GM04503 (cell line): ENCODE measurements around the gene LATS2.

Experiments
- DNase-seq: peaks from one replicate; pipeline ENCODE4 v3.0.0-alpha.2; 2012; ENCODE audit warnings: low read depth

LATS2 gene

DNA sequence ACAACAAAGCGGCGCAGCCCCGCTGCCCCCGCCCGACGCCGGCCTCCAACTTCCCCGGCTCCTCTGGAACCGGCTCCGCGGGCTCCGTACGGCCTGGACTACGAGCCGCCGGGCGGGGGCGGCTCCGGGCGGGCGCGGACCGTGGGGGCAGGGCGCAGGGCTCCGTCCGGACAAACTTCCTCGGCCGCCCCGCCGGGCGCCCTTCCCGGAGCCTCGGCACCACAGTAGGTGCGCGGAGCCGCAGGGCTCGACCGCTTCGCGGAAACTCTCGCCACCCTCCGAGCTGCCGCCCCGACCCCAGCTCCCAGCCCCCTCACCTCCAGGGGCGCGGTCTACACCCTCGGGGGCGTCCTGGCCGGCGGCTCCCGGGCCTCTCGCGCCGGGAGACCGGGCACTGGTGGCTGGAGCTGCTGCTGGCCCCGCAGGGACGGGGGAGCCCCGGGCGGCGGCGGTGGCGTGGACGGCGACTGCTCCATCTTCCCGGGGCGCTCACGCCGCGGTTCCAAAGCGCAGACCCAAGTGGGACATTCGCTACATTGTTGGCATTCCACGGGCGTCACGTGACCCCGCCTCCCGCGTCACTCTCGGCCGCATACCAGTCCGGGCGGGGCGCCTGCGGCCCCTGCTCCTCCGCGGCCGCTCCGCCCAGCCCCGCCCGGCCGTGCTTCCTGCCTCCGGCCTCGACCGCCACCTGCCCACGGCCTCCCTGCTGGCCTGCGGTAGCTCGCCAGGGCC, at the start of gene LATS2:
LATS2 (minus strand) TSS at position 558 of the 735 bp plus-strand sequence. CDS start 15,560 bp downstream, outside the sequence.
- peak; percentile 67 for DNase-seq

DNA sequence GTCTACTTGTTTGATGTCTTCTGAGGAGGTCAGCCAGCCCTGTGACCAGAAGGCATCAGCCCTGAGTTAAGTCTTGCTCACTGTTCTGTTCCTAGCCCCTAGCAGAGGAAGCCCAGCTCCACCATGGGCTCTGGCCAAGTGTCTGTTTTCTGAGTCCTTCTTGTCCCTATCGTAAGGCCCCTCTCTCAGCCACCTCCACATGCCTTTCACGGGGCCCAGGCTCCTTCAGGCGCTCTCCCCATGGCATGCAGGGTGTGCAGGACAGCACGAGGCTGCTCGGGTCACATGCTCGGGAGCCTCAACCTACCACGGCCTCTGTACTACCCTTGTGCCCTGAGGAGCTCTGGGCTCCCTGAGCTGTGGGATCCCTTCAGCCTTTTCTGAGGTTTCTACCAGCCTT, 47.8 kb upstream of the LATS2 start:
- no peak for DNase-seq

DNA sequence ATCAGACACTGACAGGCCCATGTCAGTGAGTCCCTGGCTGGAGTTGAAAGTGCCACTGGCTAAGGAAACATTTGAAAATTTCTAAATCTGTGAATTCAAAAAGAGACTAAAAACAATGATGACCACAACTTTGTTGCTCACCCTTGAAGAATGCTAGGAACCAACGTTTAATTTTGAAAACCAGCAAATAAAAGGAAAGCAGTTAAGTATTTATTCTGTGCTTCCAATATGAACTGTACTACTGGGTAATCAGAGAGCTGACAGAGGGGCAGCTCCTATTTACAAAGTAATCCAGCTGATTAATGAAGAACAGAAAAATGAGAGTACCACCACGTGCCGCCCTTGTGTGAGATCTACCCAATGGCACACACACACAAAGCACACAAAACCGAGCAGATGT, 44.7 kb upstream of the LATS2 start:
- DNase-seq, result peak; percentile 60

DNA sequence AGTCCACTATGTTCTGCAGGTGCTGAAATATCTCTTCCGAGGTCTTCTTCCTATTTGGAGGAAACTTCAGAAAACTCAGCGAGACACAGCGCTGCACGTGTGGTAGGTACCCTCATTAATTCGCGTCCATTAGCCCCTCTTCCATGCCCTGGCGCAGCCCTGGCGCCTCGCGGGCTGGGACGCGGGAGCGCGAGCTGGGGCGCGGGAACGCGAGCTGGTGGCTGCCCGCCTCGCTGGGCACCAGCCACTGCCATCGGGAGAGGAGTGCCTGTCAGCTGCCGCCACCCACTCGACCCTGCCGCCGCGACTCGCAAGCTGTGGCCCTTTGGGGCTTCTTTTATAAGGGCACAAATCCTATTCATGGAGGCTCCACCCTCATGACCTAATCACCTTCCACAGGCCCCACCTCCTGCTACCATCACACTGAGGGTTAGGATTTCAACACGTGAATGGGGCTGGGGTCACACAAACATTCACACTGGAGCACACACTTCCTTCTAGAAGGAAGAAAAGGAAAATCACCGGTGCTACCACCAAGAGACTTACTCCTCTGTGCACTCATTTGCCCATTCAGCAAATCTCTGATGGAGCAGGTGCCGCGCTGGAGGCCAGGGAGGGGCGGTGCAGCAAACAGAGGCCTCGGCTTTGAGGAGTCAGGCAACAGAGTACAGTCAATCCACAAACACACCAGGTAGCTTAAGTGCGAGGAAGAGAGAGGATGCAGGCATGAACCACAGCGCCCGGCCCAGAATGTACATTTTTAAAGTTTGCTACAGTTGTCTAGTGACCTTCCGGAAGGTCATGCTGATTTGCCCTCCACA, 43.0 kb upstream of the LATS2 start:
- no peak for DNase-seq

DNA sequence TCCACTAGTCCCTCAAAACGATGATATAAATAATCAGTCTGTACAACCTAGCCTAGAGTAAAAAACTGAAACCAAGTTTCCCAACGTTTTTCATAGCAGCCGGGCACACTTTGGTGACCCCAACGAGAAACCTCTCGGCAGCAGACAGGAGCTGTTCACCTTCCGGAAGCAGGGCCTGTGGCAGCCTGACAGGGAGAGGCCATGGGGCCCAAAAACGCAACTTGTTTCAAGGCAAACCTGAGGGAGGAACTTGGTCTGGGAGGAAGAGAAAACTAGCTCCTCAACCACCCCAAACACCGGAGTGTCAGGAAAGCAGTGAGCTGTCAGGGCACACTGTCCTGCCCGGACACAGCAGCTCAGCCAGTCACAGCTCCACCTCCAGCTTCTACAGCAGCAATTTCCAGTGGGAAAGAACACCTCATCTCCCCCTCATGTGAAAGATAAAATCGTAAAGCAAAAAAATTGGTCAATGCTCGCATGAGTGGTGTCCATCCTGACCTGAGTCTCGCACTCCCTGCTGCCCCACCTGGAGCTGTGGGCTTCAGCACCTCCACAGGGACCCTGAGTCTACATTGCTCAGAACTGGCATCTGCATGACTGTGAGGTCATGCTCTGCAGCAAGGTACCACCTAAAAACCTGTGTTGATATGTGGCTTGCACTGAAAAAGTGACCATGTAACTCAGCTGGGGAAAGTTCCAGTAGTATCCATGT, 40.6 kb upstream of the LATS2 start:
- DNase-seq, result no peak

DNA sequence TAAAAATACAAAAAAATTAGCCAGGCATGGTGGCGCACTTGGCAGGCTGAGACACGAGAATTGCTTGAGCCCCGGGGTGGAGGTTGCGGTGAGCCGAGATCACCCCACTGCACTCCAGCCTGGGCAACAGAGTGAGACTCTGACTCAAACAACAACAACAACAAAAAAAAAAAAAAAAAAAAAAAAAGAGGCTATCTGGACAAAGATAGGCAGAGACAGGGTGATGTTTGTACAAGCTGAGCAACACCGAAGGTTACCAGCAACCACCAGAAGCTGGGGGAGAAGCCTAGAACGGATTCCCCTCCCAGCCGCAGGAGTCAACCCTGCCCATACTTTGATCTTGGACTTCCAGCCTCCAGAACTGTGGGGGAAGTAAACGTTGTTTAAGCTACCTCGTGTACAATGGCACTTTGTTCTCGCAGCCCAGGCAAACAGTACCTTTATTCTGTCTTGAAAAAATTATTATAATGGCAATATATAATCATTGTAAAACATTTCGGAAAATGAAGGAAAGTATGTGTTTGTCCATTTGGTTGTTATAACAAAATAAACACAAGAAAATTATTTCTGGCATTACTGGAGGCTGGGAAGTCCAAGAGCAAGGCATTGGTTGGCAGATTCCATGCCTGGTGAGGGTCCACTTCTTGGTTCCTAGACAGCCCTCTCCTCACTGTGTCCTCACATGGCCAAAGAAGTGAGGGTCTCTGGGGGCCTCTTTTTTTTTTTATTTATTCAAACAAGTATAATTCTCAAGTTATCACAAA, 39.8 kb upstream of the LATS2 start:
- DNase-seq, result no peak

DNA sequence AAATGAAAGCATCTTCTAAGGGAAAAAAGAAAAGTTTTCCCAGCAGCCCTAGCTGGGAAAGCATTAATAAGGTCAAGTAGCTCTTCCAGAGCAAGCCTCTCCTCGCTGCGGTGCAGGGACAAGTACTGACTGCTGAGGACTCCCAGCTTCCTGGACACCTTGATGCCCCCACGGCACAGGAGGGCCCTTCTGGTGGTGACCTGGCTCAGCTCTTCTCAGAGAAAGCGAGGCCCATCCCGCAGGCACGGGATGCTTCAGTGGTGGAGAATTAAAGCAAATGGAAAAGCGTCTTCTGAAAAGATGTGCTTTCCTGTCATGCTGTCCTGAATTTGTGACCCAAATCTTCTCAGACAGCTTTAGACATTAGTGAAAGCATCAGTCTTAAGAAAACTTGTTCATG, 38.8 kb upstream of the LATS2 start:
- no peak for DNase-seq

DNA sequence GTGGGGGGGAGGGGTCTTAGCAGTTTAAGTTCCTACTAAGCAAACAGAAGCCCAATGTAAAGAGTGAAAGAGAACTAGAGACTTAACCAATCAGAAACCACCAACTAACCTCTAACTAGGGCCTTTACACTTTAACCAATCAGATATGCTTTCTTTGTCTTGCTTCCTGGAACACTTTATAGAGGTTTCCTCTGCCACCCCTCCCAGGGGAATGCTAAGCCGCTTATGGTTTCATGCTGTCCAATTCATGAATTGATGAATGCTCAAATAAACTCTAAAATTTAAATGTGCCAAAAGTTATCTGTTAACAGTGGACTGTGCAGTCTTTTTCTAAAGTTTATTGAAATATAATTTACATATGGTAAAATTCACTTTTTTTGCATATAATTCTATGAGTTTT, 33.9 kb upstream of the LATS2 start:
- no peak for DNase-seq

DNA sequence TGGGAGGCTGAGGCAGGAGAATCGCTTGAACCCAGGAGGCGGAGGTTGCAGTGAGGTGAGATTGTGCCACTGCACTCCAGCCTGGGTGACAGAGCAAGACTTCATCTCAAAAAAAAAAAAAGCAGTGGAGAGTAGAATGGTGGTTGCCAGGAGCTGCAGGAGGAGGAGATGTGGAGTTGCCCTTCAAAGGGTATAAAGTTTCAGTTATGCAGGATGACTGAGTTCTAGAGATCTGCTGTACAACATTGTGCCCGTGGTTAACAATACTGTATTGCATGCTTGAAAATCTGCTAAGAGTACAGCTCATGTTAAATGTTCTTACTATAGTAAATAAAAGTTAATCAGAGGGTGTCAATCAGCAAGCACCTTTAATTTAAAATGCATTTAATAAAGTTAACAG, 28.4 kb upstream of the LATS2 start:
- no peak for DNase-seq

DNA sequence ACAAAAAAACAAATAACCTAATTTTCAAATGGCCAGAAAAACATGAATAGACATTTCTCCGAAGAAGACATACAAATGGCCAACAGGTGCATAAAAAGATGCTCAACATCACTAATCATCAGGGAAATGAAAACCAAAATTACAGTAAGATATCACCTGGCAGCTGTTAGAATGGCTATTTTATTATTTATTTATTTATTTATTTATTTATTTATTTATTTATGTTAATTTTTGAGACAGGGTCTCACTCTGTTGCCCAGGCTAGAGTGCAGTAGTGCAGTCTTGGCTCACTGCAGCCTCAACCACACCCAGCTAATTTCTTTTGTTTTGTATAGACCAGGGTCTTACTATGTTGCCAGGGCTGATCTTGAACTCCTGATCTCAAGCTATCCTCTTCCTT, 27.1 kb upstream of the LATS2 start:
- DNase-seq, result no peak

DNA sequence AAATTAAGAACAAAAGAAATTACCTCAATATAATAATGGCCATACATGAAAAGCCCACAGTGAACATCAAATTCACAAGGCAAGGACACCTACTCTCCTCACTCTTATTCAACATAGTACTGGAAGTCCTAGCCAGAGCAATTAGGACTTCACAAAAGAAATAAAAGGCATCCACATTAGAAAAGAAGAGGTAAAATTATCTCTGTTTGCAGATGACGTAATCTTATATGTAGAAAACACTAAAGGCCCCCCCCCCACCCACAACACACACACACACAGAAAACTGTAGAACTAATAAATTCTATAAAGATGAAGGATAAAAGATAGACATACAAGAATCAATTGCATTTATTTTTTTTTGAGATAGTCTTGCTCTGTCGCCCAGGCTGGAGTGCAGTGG, 25.5 kb upstream of the LATS2 start:
- DNase-seq, result no peak

DNA sequence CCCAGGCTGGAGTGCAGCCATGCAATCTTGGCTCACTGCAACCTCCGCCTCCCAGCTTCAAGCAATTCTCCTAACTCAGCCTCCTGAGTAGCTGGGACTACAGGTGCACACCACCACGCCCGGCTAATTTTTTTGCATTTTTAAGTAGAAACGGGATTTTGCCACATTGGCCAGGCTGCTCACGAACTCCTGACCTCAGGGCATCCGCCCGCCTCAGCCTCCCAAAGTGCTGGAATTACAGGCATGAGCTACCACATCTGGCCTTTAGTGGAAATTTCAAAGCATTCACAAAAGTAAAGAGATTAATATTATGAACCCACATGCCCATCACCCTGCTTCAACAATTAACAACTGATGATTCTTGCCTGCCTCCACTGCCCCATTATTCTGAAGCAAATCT, 20.5 kb upstream of the LATS2 start:
- DNase-seq, result no peak

DNA sequence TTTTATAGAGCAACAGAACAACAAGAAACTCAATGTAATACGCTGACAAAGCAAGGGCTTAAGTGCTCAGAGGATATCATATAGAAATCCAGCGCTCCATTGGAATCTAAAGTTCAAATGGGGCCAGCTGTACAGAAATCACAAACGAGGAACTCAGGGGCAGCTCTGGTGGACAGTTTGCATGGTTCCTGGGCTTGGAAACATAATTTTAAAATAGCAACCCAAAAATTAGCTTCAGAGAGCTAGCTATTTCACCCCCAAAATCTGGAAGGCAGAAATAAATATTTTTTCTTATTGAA, 19.2 kb upstream of the LATS2 start:
- no peak for DNase-seq

DNA sequence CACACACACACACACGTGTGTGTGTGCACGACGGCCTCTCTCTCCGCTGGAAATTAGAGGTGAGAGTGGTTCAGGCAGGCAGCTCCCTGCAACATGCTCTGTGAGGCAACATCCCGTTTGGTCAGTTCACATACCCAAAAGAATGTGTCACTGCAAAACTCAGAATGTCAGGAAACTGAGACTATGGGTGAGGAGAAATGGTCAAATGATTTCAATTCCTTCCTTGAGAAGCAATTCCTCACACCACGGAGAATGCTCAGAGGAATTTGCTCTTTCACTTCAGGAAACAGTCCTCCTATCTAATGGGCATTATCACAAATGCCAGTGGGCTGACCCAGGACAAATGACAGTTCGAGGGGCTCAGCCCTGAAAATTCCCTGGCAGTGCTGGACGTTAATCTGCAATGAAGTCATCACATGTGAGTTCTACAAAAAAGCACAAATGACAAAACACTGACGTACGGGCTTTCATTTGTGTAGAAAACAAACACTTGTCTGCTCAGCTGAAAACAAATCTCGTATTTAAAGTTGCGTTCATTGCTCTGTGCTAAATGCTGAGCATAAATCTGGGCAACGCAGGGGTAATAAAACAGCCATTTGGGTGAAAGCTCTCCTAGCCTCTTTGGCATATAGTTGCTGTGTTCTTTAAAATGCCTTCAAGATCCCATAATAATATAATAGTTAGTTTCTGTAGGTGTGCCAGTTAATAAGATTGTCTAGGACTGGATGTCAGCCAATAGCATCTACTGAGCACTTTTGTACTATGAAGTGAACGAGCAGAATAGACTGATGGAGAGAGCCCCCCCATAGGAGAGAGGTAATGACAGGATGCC, 18.6 kb upstream of the LATS2 start:
- peak; percentile 97 for DNase-seq

DNA sequence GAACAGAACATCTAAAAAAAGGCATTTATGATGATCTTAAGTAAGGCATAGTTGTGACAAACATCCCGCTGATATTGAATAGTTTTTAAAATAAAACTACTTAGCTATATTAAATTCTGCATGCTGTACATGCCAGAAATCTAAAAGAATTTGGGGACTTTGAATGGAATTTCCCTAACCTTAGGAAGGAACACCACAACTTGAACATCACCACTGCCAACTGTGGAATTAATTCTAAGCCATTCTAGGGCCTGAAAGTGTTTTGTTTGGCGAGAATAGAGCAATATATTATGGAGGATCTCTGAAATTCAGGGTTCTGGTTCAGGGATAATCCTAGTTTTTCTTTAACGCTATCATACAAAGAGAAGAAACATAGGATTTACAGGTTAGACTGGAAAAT, 17.8 kb upstream of the LATS2 start:
- DNase-seq, result no peak

DNA sequence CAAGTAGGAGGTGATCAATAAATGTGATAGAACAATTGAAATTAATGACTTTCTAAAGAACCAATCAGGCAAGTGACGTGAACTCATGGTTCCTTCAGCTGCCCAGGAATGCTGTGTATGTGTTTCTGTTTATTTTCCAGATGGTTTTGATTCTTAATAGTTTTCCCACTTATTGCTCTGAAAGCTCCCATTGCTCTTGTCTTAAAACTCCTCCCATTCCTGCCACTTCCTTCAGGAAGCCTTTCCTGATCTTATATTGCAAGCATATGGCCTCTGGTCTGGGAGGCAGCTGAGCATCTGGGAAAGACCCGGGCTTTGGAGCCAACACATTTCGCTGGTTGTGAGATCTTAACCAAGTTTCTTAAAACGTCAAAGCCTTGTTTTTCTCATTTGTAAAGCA, 17.1 kb upstream of the LATS2 start:
- no peak for DNase-seq

DNA sequence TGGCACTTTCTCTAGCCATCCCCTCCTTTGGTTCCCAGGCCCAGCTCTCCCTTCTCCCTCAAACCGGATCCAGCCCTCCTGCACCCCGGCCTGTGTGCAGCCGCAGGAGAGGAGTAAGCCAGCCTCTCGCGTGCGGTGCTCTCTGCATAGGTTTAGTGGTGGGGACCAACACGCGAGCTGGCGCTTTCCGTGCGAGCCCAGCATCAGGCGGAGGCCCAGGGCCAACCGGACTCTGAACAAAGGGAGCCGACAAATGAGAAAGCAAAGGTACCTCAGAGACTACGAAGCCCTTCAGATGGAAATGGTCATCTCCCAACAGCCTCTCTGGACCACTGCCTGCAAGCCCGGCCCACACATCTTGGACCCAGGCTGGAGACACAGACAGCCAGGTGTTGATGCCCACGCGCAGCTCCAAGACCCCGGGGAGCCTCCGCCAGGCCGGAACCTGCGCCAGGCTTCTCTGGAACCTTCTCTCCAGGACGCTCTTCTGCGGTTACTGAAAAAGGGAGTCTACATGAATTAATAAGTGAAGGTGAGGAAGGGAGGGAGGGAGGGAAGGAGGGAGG, 16.5 kb upstream of the LATS2 start:
- no peak for DNase-seq

DNA sequence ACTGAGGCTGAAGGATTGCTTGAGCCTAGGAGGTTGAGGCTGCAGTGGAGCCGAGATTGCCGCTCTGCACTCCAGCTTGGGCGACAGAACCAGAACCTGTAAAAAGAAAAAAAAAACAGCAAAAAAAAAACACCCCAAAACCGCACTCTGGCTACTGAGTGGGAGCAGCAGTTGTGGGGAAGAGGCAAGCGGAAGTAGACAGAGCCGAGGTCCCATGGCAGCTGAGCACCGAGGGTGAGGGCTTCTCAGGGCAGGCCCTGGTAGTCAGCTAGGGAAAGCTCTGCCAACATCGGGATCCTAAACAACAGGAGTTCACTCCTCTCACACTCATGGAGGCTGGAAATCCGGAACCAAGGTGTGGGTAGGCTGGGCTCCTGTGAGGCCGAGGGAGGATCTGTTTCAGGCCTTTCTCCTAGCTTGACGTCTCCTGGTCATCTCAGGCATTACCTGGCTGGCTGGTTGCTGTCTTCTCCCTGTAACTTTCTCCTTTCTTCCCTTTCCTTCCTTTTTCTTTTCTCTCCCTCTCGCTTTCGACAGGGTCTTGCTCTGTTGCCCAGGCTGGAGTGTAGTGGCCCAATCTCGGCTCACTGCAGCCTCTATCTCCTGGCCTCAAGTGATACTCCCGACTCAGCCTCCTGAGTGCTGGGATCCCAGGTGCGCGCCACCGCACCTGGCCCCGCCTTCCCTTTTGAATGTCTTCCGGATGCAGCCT, 15.8 kb upstream of the LATS2 start:
- no peak for DNase-seq

DNA sequence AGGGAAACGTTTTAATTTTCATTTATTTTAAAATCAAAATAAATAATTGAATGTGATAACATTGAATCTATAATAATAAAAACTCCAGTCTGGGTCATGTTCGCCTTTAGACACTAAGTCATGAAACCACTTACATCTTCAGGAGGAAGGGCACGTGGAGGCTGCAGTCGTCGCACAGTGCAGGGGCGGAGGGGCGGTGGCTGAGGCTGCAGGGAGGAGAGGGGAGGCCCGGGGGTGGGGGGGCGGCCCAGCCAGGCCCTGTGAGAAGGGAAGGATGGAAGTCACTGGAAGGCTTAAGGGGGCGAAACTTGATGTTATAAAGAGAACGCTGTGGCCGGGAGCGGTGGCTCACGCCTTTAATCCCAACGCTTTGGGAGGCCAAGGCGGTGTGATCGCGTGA, 14.9 kb upstream of the LATS2 start:
- DNase-seq, result no peak
